Lung (tissue), 12 donors: ENCODE results near the gene GNPTG. TPM values are rescaled to one million over a fixed set of nuclear protein-coding genes. Genes with fewer than 3 reads are reported as not detected.
A peak's percentile ranks its signal among the peaks of the same experiment; 100 is the strongest.

Source experiments
- ATAC-seq: fragments of 200-7000 bp; cut with Tn5 transposase; one replicate; pipeline ENCODE4 v1.9.1; 2020; ENCODE audit warnings: moderate number of reproducible peaks; ENCODE audit not compliant: insufficient read depth, low FRiP score
- DNase-seq, 3 donors: peaks; one replicate each; pipeline ENCODE4 v3.0.0-alpha.2; 2013 to 2017
- H3K27ac ChIP-seq, 2 donors: one replicate each; pipeline ENCODE4 v1.5.1; 2013; ENCODE audit warnings: mild to moderate bottlenecking in 2 of 2, moderate library complexity in 2 of 2, control low read depth in 1 of 2, inconsistent platforms in 1 of 2, low read depth in 1 of 2, low read length in 1 of 2
- H3K27me3 ChIP-seq, 3 donors: one replicate each; pipeline ENCODE4 v1.5.1; 2013; ENCODE audit warnings: low read length in 2 of 3; ENCODE audit not compliant: control insufficient read depth in 3 of 3, insufficient read depth in 3 of 3
- H3K36me3 ChIP-seq, 4 donors: one replicate each; pipeline ENCODE4 v1.5.1; 2013; ENCODE audit warnings: low read length in 4 of 4, mild to moderate bottlenecking in 1 of 4, moderate library complexity in 1 of 4; ENCODE audit not compliant: control insufficient read depth in 4 of 4, insufficient read depth in 4 of 4
- H3K4me1 ChIP-seq, 5 donors: one replicate each; pipeline ENCODE4 v1.5.1; 2013; ENCODE audit warnings: low read length in 5 of 5, mild to moderate bottlenecking in 2 of 5, moderate library complexity in 1 of 5; ENCODE audit not compliant: control insufficient read depth in 5 of 5, insufficient read depth in 5 of 5
- H3K4me3 ChIP-seq: one replicate; pipeline ENCODE4 v1.5.1; 2013; ENCODE audit warnings: mild to moderate bottlenecking, control low read depth, moderate library complexity
- H3K9ac ChIP-seq, 2 donors: one replicate each; pipeline ENCODE4 v1.5.1; 2013; ENCODE audit warnings: low read length in 2 of 2, control low read depth in 1 of 2; ENCODE audit not compliant: insufficient read depth in 1 of 2
- H3K9me3 ChIP-seq, 4 donors: one replicate each; pipeline ENCODE4 v1.5.1; 2013; ENCODE audit warnings: low read length in 3 of 4, mild to moderate bottlenecking in 1 of 4, moderate library complexity in 1 of 4; ENCODE audit not compliant: control insufficient read depth in 4 of 4, insufficient read depth in 3 of 4
- whole genome bisulfite sequencing, 2 donors: extraction: QIAGEN DNeasy Blood & Tissue Kit; methylation state at CpG; one replicate each; pipeline ENCODE4 v1.1.7; 2013; 5-methylcytosine and 5-hydroxymethylcytosine counted together
- polyA plus RNA-seq, 2 donors: library from polyadenylated mRNA; stranded (reverse); fragments of 200-250 nt; gene quantifications; one replicate each; pipeline ENCODE4 v1.2.1, GENCODE V29; 2013
- total RNA-seq, 2 donors: library from RNA; depleted of rRNA in 1 of 2; stranded (reverse); fragments of >200 nt in 1 of 2; gene quantifications; one replicate each; pipeline ENCODE4 v1.2.1, GENCODE V29; 2014 to 2021
- TF ChIP-seq, protein P1 (sequence below): IDR thresholded peaks from 2 replicates; pipeline ENCODE4 v1.5.1; 2012; ENCODE audit warnings: mild to moderate bottlenecking; ENCODE audit errors: control extremely low read depth, extremely low read depth
- donor health status: control.
- donor health status: control.
- donor health status: Bipolar disorder and iron deficiency.
- donor health status: healthy.
- donor health status: DM: yes; HTN: yes; CAD: no.

The GNPTG gene
- total and polyA plus RNA-seq, 4 donors: 34.8 to 92.7 (median 77.8) TPM

DNA sequence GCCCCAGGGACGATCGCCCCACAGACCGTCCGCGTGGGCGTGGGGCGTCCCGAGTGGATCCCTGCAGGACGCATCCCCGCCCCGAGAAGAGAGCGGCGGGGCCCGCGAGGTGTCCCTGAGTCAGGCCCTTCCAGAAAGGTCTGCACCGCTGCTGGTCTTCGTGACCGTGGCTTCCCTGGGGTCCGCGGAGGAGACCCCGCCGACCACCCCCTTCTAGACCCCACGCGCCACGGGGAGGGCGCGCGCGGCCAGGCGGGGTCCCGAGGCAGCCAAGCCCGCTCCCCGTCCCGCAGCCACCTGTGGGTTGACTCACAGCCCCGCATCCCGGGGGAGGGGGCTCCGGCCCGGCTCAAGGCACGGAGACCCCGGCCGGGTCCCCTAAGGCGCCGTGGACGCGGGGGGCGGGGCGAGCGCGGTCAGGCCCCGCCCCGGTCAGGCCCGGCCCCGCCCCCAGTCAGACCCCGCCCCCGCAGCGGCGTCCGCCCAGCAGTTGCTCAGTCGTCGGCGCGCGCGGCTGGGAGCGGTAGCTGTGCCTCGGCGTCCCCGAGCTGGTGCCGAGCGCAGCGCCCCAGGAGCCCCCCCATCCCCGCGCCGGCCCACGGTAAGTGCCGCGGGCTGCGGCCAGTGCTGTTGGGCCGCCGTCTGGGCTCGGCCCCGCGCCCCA is 18.4 kb upstream of the GNPTG start, which contains the start of gene BAIAP3:
BAIAP3 (plus strand) TSS at position 497 of the 664 bp plus-strand sequence. CDS start 4,905 bp downstream, outside the sequence.
- Histone ChIP-seq H3K4me1 (peaks cover 0 to 18% (median 14%) of the 10 kb centered on the region in 5 donors), H3K36me3 (no peaks in the 10 kb centered on the region), H3K4me3 (peak within 1 kb of the TSS; percentile 25), H3K9ac (no peak within 1 kb of the TSS), H3K9me3 (peaks cover 0 to 3% (median 0%) of the 10 kb centered on the region in 4 donors), H3K27me3 (peaks cover 0 to 41% (median 22%) of the 10 kb centered on the region in 3 donors), H3K27ac (peak within 1 kb of the TSS in 1 of 2 donors; percentile 21)
- WGBS, 2 donors: 4 to 5% methylated on average over 40 to 83 of the region's 83 CpGs
- no peak for DNase-seq
- no peak for ATAC-seq
- TF ChIP-seq, protein P1, sequence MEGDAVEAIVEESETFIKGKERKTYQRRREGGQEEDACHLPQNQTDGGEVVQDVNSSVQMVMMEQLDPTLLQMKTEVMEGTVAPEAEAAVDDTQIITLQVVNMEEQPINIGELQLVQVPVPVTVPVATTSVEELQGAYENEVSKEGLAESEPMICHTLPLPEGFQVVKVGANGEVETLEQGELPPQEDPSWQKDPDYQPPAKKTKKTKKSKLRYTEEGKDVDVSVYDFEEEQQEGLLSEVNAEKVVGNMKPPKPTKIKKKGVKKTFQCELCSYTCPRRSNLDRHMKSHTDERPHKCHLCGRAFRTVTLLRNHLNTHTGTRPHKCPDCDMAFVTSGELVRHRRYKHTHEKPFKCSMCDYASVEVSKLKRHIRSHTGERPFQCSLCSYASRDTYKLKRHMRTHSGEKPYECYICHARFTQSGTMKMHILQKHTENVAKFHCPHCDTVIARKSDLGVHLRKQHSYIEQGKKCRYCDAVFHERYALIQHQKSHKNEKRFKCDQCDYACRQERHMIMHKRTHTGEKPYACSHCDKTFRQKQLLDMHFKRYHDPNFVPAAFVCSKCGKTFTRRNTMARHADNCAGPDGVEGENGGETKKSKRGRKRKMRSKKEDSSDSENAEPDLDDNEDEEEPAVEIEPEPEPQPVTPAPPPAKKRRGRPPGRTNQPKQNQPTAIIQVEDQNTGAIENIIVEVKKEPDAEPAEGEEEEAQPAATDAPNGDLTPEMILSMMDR: no peak

DNA sequence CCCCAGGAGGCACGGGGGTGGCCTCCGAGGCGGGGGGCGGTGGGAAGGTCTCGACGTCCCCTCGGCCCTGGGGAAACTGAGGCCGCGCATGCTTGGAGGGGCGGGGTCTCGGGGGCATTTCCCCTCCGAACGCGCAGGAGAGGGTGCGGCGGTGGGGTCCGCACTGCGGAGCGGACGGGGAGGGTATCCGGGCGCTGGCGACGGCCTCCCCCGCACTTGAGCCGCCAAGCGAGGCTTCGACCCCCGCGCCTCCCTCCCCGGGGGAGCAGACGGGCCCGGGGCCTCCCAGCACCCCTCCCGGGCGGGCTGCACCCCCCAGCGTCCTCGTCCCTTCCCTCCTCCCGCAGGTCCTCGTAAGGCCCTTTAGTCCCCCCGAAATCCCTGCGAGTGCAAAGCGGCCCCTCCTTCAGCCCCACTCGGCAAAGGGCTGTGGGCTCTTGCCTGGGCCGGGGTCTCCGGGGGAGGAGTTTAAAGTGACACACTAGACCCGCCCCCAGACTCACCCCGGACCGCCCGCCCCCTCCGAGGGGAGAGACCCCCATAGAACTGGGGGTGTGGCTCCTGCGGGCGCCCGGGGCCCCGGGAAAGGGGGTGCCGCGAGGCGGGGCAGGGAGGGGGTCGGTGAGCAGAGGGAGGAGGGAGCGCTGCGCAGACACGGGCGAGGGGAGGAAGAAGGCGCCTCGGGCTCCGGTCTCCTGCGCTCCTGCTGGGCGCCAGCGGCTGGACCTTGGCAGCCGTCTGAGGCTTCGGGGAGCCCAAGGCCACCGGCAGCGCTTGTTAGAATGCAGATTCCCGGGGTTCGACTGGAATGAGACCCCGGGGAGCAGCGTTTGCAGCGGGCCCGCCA is 17.7 kb upstream of the GNPTG start:
- Histone ChIP-seq H3K36me3 (no peaks in the 10 kb centered on the region), H3K27ac (no peak overlapping the region), H3K9me3 (peaks cover 0 to 3% (median 0%) of the 10 kb centered on the region in 4 donors), H3K27me3 (peaks cover 0 to 41% (median 22%) of the 10 kb centered on the region in 3 donors), H3K9ac (no peak overlapping the region), H3K4me1 (peaks cover 0 to 18% (median 14%) of the 10 kb centered on the region in 5 donors), H3K4me3 (peak overlapping the region; percentile 12)
- DNase-seq (no peak), ATAC-seq (no peak)
- 2 to 3% methylated on average over 49 to 78 of the region's 78 CpGs for WGBS, 2 donors
- TF ChIP-seq, protein P1: no peak

DNA sequence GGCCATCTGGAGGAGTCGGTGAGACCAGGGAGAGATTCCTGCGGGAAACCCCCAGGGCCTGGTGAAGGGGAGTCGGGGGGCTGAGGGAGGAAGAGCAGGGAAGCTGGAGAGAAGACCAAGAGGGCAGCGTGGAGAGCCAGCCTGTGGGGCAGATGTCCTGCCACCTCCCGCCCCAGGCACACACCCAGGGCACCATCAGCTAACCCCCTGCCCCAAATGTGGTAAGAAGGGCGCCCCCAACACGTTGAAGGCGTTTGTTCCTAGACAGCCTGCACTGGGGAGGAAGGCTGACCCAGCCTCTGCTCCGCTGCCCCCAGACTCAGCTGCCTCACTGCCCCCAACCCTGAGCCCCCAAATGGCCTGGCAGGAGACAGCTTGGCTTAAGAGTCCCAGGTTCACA is 17.0 kb upstream of the GNPTG start:
- peaks cover 0 to 41% (median 22%) of the 10 kb centered on the region in 3 donors for H3K27me3 ChIP-seq
- no peaks in the 10 kb centered on the region for H3K36me3 ChIP-seq
- no peak for DNase-seq
- H3K4me1 ChIP-seq: peaks cover 0 to 18% (median 14%) of the 10 kb centered on the region in 5 donors
- no peak overlapping the region for H3K27ac ChIP-seq
- H3K9me3 ChIP-seq: peaks cover 0 to 3% (median 0%) of the 10 kb centered on the region in 4 donors
- TF ChIP-seq, protein P1: no peak
- WGBS, 2 donors: 40 to 41% methylated on average over 9 of the region's 9 CpGs
- no peak overlapping the region for H3K9ac ChIP-seq
- no peak for ATAC-seq
- no peak overlapping the region for H3K4me3 ChIP-seq
